ENCODE measurements around the gene RNASE12. TPM values are rescaled to one million over a fixed set of nuclear protein-coding genes. Genes with fewer than 3 reads are reported as not detected.

RNASE12 gene
- polyA plus RNA-seq, 1 donor from 2014 or later = not detected

GRCh38 chr14:20606190-20606901, 15.2 kb upstream of the RNASE12 start:
- no peaks in the 10 kb centered on the region for H3F3A ChIP-seq (ENCODE audit: insufficient read depth, low read length, poor library complexity, severe bottlenecking)
- H3K27ac ChIP-seq (ENCODE audit: low read length) = no peak overlapping the region
- peaks cover 5% of the 10 kb centered on the region for H3K27me3 ChIP-seq (ENCODE audit: insufficient read depth, low read depth, low read length)
- TF ChIP-seq CTCF (IDR thresholded peaks at IDR 0.05; ENCODE audit: poor library complexity, severe bottlenecking) = peak; percentile 46
- no peak for TF ChIP-seq POLR2AphosphoS5 (IDR thresholded peaks at IDR 0.05)
- no peaks in the 10 kb centered on the region for H3K79me2 ChIP-seq (replicated peaks; ENCODE audit: insufficient read depth, low read length)
- H3K9ac ChIP-seq (ENCODE audit: low read length) = no peak overlapping the region
- no peaks in the 10 kb centered on the region for H3K9me3 ChIP-seq (ENCODE audit: low read length)
- H3K4me3 ChIP-seq (ENCODE audit: low read length) = no peak overlapping the region
- no peak overlapping the region for H3K4me2 ChIP-seq (ENCODE audit: low read length)
- H2AFZ ChIP-seq (ENCODE audit: low read depth, low read length) = no peak overlapping the region
- H3K9me2 ChIP-seq (ENCODE audit: insufficient read depth, low read length) = no peaks in the 10 kb centered on the region
- H3K36me3 ChIP-seq (ENCODE audit: insufficient read depth, low read length) = no peaks in the 10 kb centered on the region
- no peaks in the 10 kb centered on the region for H4K20me1 ChIP-seq (ENCODE audit: insufficient read depth)

GRCh38 chr14:20603813-20604690, 12.9 kb upstream of the RNASE12 start:
- H3K4me3 ChIP-seq (ENCODE audit: low read length) = no peak overlapping the region
- no peaks in the 10 kb centered on the region for H3K27me3 ChIP-seq (ENCODE audit: insufficient read depth, low read depth, low read length)
- no peaks in the 10 kb centered on the region for H3K9me2 ChIP-seq (ENCODE audit: insufficient read depth, low read length)
- no peaks in the 10 kb centered on the region for H3F3A ChIP-seq (ENCODE audit: insufficient read depth, low read length, poor library complexity, severe bottlenecking)
- H3K9me3 ChIP-seq (ENCODE audit: low read length) = no peaks in the 10 kb centered on the region
- no peak overlapping the region for H3K4me2 ChIP-seq (ENCODE audit: low read length)
- H2AFZ ChIP-seq (ENCODE audit: low read depth, low read length) = no peak overlapping the region
- no peak overlapping the region for H3K9ac ChIP-seq (ENCODE audit: low read length)
- H3K36me3 ChIP-seq (ENCODE audit: insufficient read depth, low read length) = no peaks in the 10 kb centered on the region
- H4K20me1 ChIP-seq (ENCODE audit: insufficient read depth) = no peaks in the 10 kb centered on the region
- H3K27ac ChIP-seq (ENCODE audit: low read length) = no peak overlapping the region
- no peaks in the 10 kb centered on the region for H3K79me2 ChIP-seq (replicated peaks; ENCODE audit: insufficient read depth, low read length)
- TF ChIP-seq POLR2AphosphoS5 (IDR thresholded peaks at IDR 0.05) = no peak
- TF ChIP-seq TAF1 (IDR thresholded peaks at IDR 0.05; ENCODE audit: low read depth) = no peak
- TF ChIP-seq CTCF (IDR thresholded peaks at IDR 0.05; ENCODE audit: poor library complexity, severe bottlenecking) = no peak
- no peak for TF ChIP-seq EZH2 (IDR thresholded peaks at IDR 0.05; ENCODE audit: borderline replicate concordance, insufficient read depth, low read length, poor library complexity, severe bottlenecking)
- no peak for TF ChIP-seq EP300 (conservative IDR thresholded peaks at IDR 0.05; ENCODE audit: poor library complexity, severe bottlenecking)
- no peak for TF ChIP-seq REST (IDR thresholded peaks at IDR 0.05; ENCODE audit: borderline replicate concordance)
- no peak for TF ChIP-seq SMC3 (conservative IDR thresholded peaks at IDR 0.05; ENCODE audit: poor library complexity)
- no peak for TF ChIP-seq RAD21 (conservative IDR thresholded peaks at IDR 0.05)
- TF ChIP-seq MXI1 (conservative IDR thresholded peaks at IDR 0.05; ENCODE audit: poor library complexity, severe bottlenecking) = no peak
